Hepatocyte (in vitro differentiated cells): Measurements from ENCODE around the gene XRCC4.

ENCODE experiments used
- CTCF ChIP-seq: fragments of 200-600 bp; sonication (generic); IDR thresholded peaks from 2 replicates; pipeline ENCODE4 v1.5.1; 2016; ENCODE audit warnings: antibody characterized with exemption, mild to moderate bottlenecking; ENCODE audit not compliant: poor library complexity
- EZH2 ChIP-seq: fragments of 200-600 bp; sonication (generic); IDR thresholded peaks from 2 replicates; pipeline ENCODE4 v1.6.1; 2016; ENCODE audit warnings: antibody characterized with exemption, mild to moderate bottlenecking, borderline replicate concordance
- EZH2phosphoT487 ChIP-seq: fragments of 200-600 bp; sonication (generic); IDR thresholded peaks from one replicate; pipeline ENCODE4 v1.6.1; 2018; ENCODE audit warnings: antibody characterized with exemption, mild to moderate bottlenecking, low read depth, moderate library complexity; ENCODE audit not compliant: unreplicated experiment, severe bottlenecking

- TF ChIP-seq EZH2, result no peak
- no peak for TF ChIP-seq CTCF
- TF ChIP-seq EZH2phosphoT487, result no peak
These were observed 70.2 kb downstream of the XRCC4 start for GRCh38 chr5:83147593-83147992.
